HG02571 (cell line): ENCODE measurements around the gene MTO1.
A peak's percentile ranks its signal among the peaks of the same experiment; 100 is the strongest.
"Not testable (repeated sequence)": the region's sequence is repeated elsewhere in the genome, so short reads cannot be mapped to it uniquely, and the experiment has no call there.

Experiments
- ATAC-seq: cut with Tn5 transposase; IDR thresholded peaks from one replicate; pipeline ENCODE4 v1.9.1; 2021; ENCODE audit warnings: mild to moderate bottlenecking, moderate library complexity; ENCODE audit not compliant: unreplicated experiment

The MTO1 gene

DNA sequence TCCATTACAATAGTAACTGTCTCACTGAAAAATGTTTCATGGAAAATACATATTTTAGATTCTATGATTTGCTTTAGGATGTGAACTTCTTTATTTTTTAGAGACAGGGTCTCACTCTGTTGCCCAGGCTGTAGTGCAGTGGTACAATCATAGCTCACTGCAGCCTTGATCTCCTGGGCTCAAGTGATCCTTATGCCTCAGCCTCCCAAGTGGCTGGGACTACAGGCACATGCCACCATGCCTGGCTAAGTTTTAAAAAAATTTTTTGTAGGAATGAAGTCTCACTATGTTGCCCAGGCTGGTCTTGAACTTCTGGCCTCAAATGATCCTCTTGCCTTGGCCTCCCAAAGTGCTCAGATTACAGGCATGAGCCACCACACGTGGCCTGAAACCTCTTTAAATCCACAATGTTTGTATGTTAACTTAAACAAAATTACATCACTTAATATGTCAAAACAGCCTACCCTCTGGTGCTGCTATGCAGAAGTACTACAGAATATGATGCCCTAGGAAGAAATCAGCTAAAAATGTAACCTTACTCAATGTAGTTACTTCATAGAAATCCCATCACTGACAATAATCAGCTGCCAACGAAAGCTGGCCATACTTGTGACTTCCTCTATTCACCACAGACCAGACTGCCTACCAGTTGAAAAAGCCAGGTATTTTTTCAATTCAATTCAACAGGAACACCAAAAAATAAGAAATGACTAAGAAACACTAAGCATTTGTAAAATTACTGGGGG is 41.7 kb downstream of the MTO1 start:
- ATAC-seq: no peak

DNA sequence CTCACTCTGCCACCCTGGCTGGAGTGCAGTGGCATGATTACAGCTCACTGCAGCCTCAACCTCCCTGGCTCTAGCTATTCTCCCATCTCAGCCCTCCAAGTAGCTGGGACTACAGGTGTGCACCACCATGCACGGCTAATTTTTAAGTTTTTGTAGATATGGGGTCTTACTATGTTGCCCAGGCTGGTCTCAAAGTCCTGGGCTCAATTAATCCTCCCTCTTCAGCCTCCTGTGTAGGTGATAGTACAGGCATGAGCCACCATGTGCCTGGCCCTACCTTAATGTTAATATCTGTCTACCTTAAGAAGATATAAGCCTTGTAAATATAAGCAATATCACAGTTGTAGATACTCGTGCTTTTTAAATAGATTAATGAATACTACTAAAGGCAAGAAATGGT is 42.6 kb downstream of the MTO1 start:
- ATAC-seq: no peak

DNA sequence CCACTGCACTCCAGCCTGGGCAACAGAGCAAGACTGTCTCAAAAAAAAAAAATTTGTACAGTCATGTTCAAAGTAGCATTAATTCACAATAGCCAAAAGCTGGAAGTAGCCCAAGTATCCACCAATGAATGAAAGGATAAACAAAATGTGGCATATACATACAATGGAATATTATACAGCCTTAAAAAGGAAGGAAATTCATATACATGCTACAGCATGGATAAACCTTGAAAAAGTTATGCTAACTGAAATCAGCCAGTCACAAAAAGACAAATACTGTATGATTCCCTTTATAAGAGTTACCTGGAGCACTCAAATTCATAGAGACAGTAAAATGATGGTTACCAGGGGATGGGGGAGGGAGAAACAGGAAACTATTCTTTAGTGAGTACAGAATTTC is 43.6 kb downstream of the MTO1 start:
- no peak for ATAC-seq

DNA sequence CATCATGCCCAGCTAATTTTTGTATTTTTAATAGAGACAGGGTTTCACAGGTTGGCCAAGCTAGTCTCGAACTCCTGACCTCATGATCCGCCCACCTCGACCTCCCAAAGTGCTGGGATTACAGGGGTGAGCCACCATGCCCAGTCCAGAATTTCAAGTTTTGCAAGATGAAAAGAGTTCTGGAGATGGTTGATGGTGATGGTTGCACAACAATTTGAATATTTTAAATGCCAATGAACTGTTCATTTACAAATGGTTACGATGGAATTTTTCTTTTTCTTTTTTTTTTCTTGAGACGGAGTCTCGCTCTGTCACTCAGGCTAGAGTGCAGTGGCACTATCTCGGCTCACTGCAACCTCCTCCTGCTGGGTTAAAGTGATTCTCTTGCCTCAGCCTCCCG is 44.2 kb downstream of the MTO1 start:
- not testable (repeated sequence) for ATAC-seq

- ATAC-seq: no peak
These were observed 44.7 kb downstream of the MTO1 start for GRCh38 chr6:73506246-73506645.

DNA sequence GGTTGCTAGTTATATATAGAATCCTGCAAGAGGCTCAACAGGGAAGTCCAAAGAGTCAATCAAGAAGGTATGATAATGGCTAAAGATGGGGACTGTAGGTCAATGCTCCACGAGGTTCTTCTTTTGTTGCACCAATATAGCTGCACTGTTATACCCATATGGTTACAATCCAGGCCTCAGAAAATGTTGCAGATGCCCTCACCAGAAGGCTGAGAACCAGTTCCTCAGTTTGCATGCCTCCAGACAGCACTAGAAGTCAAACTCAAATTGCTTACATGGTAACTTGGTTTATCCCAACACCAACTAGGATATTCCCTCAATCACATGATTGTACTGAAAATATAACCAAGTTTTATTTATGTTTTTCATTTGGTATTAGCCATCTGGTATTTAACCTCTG is 47.2 kb downstream of the MTO1 start:
- ATAC-seq: no peak

DNA sequence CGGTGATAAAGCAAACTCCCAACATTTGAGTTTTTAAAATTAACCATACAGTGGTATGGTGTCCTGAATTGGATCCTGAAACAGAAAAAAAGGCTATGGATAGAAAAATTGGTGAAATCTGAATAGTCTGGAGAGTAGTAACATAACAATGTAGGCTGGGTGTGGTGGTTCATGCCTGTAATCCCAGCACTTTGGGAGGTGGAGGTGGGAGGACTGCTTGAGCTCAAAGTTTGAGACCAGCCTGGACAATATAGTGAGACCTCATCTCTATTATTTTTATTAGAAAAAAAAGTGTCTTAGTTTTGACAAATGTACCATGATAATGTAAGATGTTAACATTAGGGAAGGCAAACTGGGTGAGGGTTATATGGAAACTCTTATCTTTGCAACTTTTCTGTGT is 48.3 kb downstream of the MTO1 start:
- ATAC-seq: no peak

DNA sequence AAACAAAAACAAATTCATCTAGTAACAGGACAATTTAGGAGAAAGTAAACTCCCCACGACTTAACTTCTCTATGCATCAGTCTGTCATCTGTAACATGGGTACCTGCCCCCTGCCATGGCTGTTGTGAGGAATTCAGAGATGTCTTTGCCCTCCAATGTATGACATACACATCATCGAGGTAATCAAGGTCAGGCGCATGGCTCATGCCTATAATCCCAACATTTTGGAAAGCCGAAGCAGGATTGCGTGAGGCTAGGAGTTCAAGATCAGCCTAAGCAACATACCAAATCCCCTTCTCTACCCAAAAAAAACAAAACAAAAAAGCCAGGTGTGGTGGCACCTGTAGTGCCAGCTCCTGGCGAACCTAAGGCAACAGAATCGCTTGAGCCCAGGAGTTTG is 50.3 kb downstream of the MTO1 start:
- no peak for ATAC-seq

GRCh38 chr6:73513496-73513854 is 51.9 kb downstream of the MTO1 start:
- no peak for ATAC-seq

- ATAC-seq: no peak
These were observed 53.2 kb downstream of the MTO1 start for GRCh38 chr6:73514746-73515110.

DNA sequence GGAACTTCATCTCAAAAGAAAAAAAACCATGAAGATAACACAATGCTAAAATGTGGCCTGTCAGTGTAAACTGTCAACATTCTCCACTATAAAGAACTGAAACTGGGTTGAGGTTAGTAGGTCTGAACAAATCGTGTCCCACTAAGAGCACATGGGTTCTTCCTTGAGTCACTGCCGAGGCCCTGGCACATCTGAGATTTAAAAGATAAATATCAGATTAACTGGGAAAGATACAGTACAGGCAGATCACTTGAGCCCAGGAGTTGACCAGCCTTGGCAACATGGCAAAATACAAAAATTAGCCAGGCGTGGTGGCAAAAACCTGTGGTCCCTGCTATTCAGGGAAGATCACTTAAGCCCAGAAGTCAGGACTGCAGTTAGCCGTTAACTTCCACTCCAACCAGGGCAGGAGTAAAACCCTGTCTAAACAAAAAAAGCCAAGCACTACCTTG is 53.7 kb downstream of the MTO1 start:
- ATAC-seq: no peak

GRCh38 chr6:73516514-73517489 is 55.3 kb downstream of the MTO1 start:
- ATAC-seq: no peak

GRCh38 chr6:73518100-73518981 is 56.8 kb downstream of the MTO1 start:
- not testable (repeated sequence) for ATAC-seq

DNA sequence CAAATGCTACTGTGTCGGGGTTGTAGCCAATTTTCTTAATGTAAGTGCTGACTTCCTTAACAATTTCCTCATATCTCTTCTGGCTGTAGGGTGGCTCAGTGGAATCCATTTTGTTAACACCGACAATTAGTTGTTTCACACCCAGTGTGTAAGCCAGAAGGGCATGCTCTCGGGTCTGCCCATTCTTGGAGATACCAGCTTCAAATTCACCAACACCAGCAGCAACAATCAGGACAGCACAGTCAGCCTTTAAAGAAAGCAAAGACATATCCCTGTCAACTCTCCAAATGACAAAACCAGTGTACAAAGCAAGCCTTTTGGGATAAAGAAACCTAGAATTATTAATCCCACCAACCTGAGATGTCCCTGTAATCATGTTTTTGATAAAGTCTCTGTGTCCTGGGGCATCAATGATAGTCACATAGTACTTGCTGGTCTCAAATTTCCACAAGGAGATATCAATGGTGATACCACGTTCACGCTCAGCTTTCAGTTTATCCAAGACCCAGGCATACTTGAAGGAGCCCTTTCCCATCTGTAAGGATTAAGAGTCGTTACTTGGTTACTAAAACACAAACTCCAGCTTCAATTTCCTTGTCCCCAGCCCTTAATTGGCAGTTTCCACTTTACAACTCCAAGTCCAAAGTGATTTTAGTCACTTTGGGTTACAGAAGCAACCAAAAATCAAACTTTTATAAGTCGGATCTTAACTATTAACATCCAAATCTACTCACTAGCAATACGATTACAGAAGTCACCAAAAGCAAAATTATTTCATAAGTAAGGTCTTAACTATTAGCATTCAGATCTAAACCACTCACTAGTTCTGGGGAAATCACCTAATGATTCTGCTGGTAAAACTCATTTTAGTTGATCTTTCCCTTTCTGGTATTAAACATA is 57.7 kb downstream of the MTO1 start:
- not testable (repeated sequence) for ATAC-seq

DNA sequence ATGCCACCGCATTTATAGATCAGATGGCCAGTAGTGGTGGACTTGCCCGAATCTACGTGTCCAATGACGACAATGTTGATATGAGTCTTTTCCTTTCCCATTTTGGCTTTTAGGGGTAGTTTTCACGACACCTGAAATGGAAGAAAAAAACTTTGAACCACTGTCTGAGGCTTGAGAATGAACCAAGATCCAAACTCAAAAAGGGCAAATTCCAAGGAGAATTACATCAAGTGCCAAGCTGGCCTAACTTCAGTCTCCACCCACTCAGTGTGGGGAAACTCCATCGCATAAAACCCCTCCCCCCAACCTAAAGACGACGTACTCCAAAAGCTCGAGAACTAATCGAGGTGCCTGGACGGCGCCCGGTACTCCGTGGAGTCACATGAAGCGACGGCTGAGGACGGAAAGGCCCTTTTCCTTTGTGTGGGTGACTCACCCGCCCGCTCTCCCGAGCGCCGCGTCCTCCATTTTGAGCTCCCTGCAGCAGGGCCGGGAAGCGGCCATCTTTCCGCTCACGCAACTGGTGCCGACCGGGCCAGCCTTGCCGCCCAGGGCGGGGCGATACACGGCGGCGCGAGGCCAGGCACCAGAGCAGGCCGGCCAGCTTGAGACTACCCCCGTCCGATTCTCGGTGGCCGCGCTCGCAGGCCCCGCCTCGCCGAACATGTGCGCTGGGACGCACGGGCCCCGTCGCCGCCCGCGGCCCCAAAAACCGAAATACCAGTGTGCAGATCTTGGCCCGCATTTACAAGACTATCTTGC is 58.6 kb downstream of the MTO1 start:
- no peak for ATAC-seq

- ATAC-seq: peak; percentile 60
These were observed 59.3 kb downstream of the MTO1 start, which contains the start of gene EEF1A1 for GRCh38 chr6:73520688-73521350. Gene EEF1A1, minus strand, starts transcription at chr6:73521032. Its CDS starts 1,006 bp downstream, at chr6:73520026.

DNA sequence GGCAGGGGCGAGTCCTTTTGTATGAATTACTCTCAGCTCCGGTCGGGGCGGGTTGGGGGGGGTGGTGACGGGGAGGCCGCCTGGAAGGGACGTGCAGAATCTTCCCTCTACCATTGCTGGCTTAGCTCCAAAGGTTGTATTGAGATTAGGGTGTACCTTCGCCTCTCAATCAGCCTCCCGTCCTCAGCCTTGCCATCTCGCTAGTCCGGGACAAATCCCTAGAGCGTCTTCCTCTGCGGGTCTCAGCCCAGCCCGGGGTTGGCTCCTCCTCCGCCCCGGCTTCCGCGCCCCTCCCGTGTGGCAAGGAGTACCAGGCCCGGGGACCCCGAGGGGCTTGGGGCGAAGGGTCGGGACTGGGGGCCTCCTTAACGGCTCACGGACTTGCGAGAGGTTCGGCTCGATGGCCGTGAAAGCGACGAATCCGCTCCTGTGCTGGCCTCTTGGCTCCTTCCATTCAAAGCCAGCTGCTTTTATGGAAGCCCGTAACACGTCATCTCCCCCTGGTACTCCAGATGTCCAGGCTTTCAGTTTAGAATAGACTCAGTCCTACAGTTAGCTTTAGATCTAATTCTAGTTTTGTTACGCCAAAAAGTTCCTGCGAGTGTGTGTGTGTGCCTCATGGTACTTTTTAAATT is 59.9 kb downstream of the MTO1 start:
- peak; percentile 29 for ATAC-seq

DNA sequence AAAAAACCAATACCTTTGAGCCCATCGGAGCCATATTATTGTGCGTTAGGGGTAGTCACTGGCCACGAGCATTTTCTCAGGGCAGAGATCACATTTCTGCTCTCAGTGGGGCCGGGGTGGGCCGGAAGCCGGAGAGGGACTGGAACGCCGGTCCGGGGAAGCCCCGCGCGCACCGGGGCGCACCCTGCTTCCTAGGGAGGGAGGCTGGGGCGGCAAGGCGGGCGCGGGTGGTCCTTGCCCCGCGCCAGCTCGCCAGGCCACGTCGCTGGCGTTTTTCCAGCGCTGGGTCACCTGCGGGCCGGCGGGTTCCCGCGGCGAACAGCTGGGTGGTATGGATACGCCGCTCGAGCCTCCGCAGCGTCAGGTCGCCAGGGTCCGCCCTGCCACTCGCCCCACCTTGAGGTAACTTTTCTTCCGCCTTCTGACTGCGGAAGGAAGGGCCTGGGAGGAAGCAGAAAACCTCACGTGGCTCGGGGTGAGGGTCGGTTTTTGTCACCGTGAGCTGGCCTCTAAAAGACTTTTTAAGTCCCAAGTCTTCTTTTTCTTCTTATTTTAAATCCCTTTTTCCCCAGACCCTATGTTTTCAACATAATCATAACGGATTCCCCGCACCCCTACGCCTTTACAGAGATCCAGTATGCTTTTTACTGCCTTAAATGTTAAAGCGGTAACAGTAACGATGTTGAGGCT is 62.0 kb downstream of the MTO1 start:
- peak; percentile 39 for ATAC-seq
